Measurements from ENCODE around the gene KLRF2. TPM values are rescaled to one million over a fixed set of nuclear protein-coding genes. Genes with fewer than 3 reads are reported as not detected.

KLRF2 gene
- total and polyA plus RNA-seq, 2 of the 8 experiments (the other 6 are each of a cell fraction or from before 2014, with no cell fraction given) = not detected

DNA sequence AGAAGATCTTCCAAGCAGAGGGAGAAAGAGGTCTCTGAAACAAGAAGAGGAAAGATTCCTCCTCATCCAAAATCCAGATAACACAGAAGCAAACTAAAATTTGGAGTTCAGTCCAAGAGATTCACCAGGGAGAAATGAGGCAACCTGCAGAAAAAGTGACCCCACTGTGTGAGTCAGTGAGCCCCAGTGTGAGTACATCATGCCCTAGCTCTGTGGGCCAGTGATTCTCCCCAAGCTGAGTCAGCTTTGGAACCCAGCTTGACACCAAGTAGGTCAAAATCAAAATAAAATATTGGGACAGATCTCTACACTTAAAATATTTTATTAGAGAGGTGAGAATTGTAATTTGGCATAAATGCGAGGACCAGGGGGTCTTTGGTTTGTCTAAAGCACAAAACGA is 29.4 kb upstream of the KLRF2 start (continued):
- TF ChIP-seq RXRA (IDR thresholded peaks at IDR 0.05; ENCODE audit: insufficient read depth, low read depth, low read length) = no peak
- TF ChIP-seq CEBPB (IDR thresholded peaks at IDR 0.05; ENCODE audit: low read depth, low read length) = no peak
- TF ChIP-seq FOSL1 (IDR thresholded peaks at IDR 0.05; ENCODE audit: insufficient read depth, low read depth, low read length) = no peak
